Hematopoietic multipotent progenitor cell treated with erythropoietin and hydrocortisone succinate and interleukin-3 and kit ligand, for 6 days (in vitro differentiated cells): ENCODE results near the gene KRT34.
"Not testable (repeated sequence)": the region's sequence is repeated elsewhere in the genome, so short reads cannot be mapped to it uniquely, and the experiment has no call there.

Experiments
- DNase-seq: peaks from one replicate; pipeline ENCODE4 v3.0.0-alpha.2; 2015

Gene KRT34

DNA sequence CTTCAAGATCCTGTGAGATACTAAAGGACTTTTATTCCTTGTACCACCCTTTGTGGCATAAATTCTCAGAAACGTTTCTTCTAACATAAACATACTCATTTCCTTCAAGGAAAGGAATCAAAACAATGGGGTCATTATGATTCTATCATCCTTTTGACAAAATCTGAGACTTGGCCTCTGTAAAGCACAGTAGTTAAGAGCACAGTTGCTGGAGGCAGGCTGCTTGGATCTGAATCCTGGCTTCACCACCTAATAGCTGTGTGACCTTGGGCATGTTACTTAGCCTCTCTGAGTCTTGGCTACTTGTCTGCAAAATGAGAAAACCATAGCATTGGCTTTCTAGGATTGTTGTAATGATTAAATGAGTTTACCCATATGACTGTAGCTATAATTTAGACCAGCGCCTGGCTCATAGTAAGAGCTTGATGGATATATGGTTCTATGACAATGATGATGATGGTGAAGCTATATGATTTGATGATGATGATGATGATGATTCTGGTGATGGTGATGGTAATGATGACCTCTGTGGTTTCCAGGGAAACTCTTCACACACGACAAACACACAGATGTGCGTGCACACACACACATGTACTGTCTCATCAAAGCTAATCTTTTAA, 21.4 kb upstream of the KRT34 start:
- no peak for DNase-seq

- DNase-seq: no peak
Observed at GRCh38 chr17:41402161-41402560, 20.1 kb upstream of the KRT34 start.

DNA sequence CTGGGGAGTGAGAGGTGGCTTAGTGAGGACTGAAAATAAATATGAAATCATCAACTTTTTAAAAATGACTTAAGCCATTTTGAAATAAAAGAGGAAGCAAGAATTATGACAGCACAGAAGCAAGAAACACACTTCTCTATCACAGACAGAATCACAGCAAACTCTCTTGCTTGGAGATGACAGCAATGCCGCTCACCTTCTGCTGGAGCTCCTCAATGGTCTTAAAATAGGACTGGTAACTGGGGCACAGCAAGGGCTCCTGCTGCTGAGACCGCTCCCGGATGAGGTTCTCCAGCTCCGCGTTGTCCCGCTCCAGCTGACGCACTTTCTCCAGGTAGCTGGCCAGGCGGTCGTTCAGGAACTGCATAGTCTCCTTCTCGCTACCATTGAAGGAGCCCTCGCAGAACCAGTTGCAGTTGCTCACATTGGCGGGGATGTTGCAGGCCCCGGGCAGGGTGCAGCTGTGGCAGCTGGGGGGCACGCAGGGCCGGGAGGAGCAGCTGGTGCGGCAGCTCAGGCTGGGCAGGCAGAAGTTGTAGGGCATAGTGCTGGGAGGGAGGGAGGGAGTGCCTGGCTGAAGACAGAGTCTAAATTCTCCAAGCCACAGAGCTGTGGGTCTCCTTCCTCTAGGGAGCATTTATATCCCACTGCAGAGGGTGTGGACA, 15.0 kb upstream of the KRT34 start, which contains the start of gene KRT31:
KRT31 (minus strand) TSS at position 613 of the 665 bp plus-strand sequence; CDS start at position 544, 69 bp downstream.
- no peak for DNase-seq

DNA sequence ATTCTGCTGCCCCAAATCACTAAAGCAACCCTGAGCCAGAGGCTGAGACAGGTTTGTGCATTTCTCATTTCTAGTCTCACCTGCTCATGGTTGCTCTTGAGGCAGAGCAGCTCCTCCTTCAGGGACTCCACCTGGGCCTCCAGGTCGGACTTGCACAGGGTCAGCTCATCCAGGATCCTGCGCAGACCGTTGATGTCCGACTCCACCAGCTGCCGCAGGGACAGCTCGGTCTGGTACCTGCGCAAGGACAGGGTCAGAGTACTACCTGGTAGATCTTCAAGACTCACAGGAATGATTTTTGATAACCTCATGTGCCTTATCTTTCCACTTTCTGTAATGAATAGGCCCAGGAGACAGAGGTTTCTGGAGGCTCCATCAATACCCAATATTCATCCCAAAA, 14.2 kb upstream of the KRT34 start:
- DNase-seq: no peak

- DNase-seq: no peak
Observed at GRCh38 chr17:41395611-41396010, 13.5 kb upstream of the KRT34 start.

- DNase-seq: not testable (repeated sequence)
Observed at GRCh38 chr17:41395044-41395443, 12.9 kb upstream of the KRT34 start.

DNA sequence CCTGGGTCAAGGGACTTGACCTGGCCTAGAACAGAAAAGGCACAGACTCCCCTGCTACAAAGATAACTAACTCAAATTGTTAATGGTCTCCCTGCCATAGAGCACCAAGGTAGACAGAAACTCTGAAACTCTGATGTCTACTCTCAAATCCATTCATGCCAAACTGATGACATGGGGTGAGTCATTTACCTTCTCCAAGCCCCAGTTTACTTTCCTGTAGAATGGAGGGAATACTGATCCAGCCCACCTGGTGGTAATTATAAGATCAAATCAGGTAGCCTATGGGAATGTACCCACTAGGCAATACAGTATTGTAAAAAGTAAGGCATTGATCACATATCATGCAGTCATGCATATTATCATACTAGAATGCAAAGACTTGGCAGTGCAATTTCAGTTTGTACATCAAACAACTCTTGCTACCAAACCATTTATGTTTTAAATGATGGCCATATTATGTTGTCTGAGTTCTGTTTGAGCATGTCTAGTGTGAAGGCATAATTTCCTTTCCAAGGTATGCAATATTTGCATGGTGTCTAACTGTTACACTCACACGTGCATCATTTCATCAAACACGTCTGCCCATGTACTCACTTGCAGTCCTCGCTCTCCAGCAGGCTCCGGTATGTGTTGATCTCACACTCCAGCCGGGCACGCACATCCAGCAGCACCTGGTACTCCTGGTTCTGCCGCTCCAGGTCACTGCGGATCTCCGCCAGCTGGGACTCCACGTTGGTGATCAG, 12.3 kb upstream of the KRT34 start:
- DNase-seq: no peak

- no peak for DNase-seq
Observed at GRCh38 chr17:41393826-41394225, 11.7 kb upstream of the KRT34 start.

GRCh38 chr17:41393294-41393693, 11.2 kb upstream of the KRT34 start:
- DNase-seq: no peak

- no peak for DNase-seq
Observed at GRCh38 chr17:41392278-41392677, 10.2 kb upstream of the KRT34 start.

DNA sequence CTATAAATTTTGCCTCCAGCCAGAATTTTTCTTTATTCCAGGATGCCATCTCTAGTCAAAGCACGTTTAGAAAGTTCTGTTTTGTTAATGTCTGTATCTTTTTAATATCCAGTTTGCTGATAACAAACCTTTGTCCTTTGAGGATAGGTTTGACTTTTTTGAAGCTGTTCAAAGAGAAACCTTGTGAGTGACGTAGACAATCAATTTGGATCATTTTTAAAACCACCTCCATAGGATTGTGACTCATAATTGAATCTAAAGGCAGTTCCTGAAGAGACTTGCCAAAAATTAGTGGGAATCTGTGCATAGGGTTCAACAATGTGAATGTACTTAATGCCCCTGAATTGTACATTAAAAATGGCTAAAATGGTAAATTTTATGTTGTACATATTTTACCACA, 9.4 kb upstream of the KRT34 start:
- DNase-seq: no peak

DNA sequence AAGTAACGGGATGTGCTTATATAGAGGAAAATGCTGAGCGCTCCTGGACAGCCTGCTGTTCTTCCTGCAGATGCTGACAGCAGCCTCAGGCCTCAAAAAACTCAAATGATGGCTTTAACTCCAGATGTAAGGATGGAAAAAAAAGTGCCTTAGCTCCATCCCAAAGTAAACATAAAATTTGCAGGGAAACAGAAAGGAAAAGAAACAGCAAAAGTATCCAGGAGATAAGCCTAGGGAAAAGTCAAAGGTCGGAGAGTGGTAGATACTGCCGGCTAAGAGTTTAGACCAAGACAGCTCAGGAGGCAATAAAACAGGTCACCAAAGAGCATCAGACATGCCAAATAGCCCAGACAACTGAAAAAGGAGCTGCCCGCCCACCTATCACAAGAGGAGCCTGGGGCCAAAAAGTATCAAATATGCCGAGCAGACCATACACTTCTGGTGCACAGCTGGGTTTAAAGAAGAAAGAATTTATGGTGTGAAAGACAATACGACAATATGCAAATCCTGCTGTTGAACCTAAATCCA, 8.4 kb upstream of the KRT34 start:
- no peak for DNase-seq

- DNase-seq: no peak
Observed at GRCh38 chr17:41387670-41388069, 5.6 kb upstream of the KRT34 start.

DNA sequence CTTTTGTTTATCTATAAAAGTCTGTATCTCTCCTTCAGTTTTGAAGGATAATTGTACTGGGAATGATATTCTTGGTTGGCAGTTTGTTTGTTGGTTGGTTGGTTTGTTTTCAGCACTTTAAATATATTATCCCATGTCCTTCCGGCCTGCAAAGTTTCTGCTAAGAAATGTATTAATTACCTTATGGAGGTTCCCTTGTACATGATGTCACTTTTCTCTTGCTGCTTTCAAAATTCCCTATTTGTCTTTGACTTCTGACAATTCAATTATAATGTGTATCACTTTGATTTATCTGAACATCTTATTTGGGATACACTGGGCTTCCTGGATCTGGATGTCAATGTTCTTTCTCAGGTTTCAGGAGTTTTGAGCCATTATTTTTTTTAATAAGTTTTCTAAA, 4.1 kb upstream of the KRT34 start:
- no peak for DNase-seq

DNA sequence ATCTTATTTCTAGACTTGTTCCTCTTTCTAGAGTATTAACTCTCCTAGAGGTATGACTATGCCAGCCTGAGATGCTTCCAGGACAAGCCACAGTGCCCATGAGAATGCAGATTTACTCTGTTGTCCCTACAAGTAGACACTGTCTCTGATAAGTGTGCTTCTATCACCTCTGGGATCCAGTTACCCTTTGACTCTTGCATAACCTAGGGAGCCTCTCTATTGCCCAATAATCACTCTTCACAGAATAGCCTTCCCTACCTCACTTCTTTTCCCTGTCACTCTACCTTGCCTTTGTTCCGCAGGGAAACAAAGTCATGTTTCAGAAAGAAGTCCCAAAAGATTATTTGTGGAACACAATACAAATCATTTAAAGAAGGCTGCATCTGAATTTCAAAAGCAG, 1.6 kb upstream of the KRT34 start:
- DNase-seq: no peak

- no peak for DNase-seq
Observed at GRCh38 chr17:41382394-41382793, 288 bp upstream of the KRT34 start.

DNA sequence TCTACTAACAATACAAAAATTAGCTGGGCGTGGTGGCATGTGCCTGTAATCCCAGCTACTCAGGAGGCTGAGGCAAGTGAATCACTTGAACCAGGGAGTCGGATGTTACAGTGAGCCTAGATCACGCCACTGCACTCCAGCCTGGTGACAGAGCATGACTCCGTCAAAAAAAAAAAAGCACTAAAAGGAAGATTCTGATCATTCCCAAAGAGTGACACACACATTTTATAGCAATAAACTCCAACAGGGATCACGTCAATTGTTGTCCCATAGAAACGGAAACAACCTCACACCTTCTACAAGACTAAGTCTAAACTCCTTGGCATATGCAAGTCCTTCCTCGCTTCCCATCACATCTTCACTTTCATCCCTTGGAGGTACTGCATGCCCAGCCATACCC, 2.0 kb downstream of the KRT34 start:
- DNase-seq: not testable (repeated sequence)

GRCh38 chr17:41377546-41377945, 4.6 kb downstream of the KRT34 start:
- no peak for DNase-seq

- DNase-seq: no peak
Observed at GRCh38 chr17:41369713-41370112, 12.4 kb downstream of the KRT34 start, which contains the start of gene KRT33B. Gene KRT33B (minus strand): TSS chr17:41369813. CDS start chr17:41369750, 63 bp downstream.

GRCh38 chr17:41369023-41369422, 13.1 kb downstream of the KRT34 start:
- DNase-seq: no peak

GRCh38 chr17:41367426-41368075, 14.6 kb downstream of the KRT34 start:
- no peak for DNase-seq

DNA sequence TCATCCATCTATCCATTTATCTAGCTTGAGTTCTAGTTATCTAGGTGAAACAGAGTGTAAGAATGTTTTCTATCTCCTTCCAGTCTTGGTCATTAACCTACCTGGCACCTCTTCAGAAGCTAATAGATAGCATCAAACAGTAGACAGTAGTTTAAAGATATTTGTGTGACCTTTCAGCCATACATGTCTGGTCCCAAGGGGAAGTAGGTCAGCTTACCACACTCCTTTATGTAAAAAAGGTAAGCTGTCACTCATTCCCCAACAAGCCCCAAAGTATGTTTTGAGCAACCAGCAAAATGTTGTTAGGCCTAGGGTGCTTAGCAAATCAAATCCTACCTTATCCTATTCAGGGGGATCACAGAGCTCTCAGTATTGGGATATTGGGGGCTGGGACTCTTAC, 16.0 kb downstream of the KRT34 start:
- DNase-seq: no peak

GRCh38 chr17:41363881-41364280, 18.2 kb downstream of the KRT34 start:
- no peak for DNase-seq
